GM23338 (cell line): ENCODE data around the gene EDN2. TPM values are rescaled to one million over a fixed set of nuclear protein-coding genes. Genes with fewer than 3 reads are reported as not detected.

Experiments used
- ATAC-seq: fragments of 200-7000 bp; cut with Tn5 transposase; 3 replicates; pipeline ENCODE4 v1.9.1; 2020
- DNase-seq: peaks from one replicate; pipeline ENCODE4 v3.0.0-alpha.2; 2015; ENCODE audit warnings: low spot score
- H2AFZ ChIP-seq: fragments of 200-600 bp; sonication (generic); 2 replicates; pipeline ENCODE4 v1.8.0; 2016; ENCODE audit warnings: antibody characterized with exemption, mild to moderate bottlenecking, moderate library complexity
- H3F3A ChIP-seq: fragments of 200-600 bp; sonication (generic); replicated peaks from 2 replicates; pipeline ENCODE4 v1.8.0; 2017; ENCODE audit warnings: antibody characterized with exemption, mixed run types, low read depth
- H3K27ac ChIP-seq: fragments of 200-600 bp; sonication (generic); 2 replicates; pipeline ENCODE4 v1.6.1; 2016; ENCODE audit warnings: low read depth
- H3K27me3 ChIP-seq: fragments of 200-600 bp; sonication (generic); 2 replicates; pipeline ENCODE4 v1.8.0; 2016; ENCODE audit warnings: mild to moderate bottlenecking, mixed run types, moderate library complexity; ENCODE audit not compliant: insufficient read depth
- H3K36me3 ChIP-seq: fragments of 200-600 bp; sonication (generic); 2 replicates; pipeline ENCODE4 v1.8.0; 2016; ENCODE audit warnings: mild to moderate bottlenecking; ENCODE audit not compliant: insufficient read depth
- H3K4me1 ChIP-seq: fragments of 200-600 bp; sonication (generic); 2 replicates; pipeline ENCODE4 v1.8.0; 2016; ENCODE audit warnings: mild to moderate bottlenecking, moderate library complexity; ENCODE audit not compliant: insufficient read depth
- H3K4me2 ChIP-seq: fragments of 200-600 bp; sonication (generic); 2 replicates; pipeline ENCODE4 v1.7.1; 2017; ENCODE audit warnings: mixed run types
- H3K4me3 ChIP-seq: fragments of 200-600 bp; sonication (generic); 2 replicates; pipeline ENCODE4 v1.6.1; 2016; ENCODE audit warnings: mixed run types
- H3K79me2 ChIP-seq: fragments of 200-600 bp; sonication (generic); replicated peaks from 2 replicates; pipeline ENCODE4 v1.8.0; 2017; ENCODE audit warnings: mild to moderate bottlenecking; ENCODE audit not compliant: insufficient read depth
- H3K9me2 ChIP-seq: fragments of 200-600 bp; sonication (generic); 2 replicates; pipeline ENCODE4 v1.8.0; 2017; ENCODE audit not compliant: insufficient read depth
- H4K20me1 ChIP-seq: fragments of 200-600 bp; sonication (generic); replicated peaks from 2 replicates; pipeline ENCODE4 v1.8.0; 2017; ENCODE audit warnings: mild to moderate bottlenecking; ENCODE audit not compliant: insufficient read depth
- H3K27ac Mint-ChIP-seq: 2 replicates; pipeline ENCODE4 v1.8.0; 2020; ENCODE audit warnings: inconsistent platforms, mild to moderate bottlenecking, moderate library complexity, mixed read lengths
- H3K27me3 Mint-ChIP-seq: 3 replicates; pipeline ENCODE4 v1.8.0; 2022; ENCODE audit warnings: low read depth, mild to moderate bottlenecking, moderate library complexity, mixed read lengths, inconsistent platforms; ENCODE audit not compliant: insufficient read depth, poor library complexity
- H3K36me3 Mint-ChIP-seq: 3 replicates; pipeline ENCODE4 v1.8.0; 2021; ENCODE audit warnings: low read depth, mild to moderate bottlenecking, inconsistent platforms, moderate library complexity, mixed read lengths
- H3K4me1 Mint-ChIP-seq: 3 replicates; pipeline ENCODE4 v1.8.0; 2020; ENCODE audit warnings: mild to moderate bottlenecking, inconsistent platforms, mixed read lengths
- H3K4me3 Mint-ChIP-seq: 3 replicates; pipeline ENCODE4 v1.8.0; 2021; ENCODE audit warnings: moderate library complexity, mild to moderate bottlenecking, inconsistent platforms, mixed read lengths
- H3K9me3 Mint-ChIP-seq: 3 replicates; pipeline ENCODE4 v1.8.0; 2020; ENCODE audit warnings: moderate library complexity, mild to moderate bottlenecking, inconsistent platforms, mixed read lengths
- CREB1 ChIP-seq: fragments of 250-450 bp; sonication (Bioruptor Pico); IDR thresholded peaks from 2 replicates; pipeline ENCODE4 v1.5.0; 2020; ENCODE audit warnings: low read depth, mild to moderate bottlenecking, moderate library complexity
- CTCF ChIP-seq, 2 experiments: fragments of 200-600 bp in 1 of 2; sonication (generic) in 1 of 2; conservative IDR thresholded peaks; 2 replicates each; pipeline versions ENCODE4 v1.5.1 to v1.6.1; 2016 to 2017; ENCODE audit warnings: antibody characterized with exemption in 2 of 2, low read depth in 2 of 2, mild to moderate bottlenecking in 2 of 2, moderate library complexity in 1 of 2
- EZH2 ChIP-seq: fragments of 200-600 bp; sonication (generic); IDR thresholded peaks from one replicate; pipeline ENCODE4 v1.8.0; 2017; ENCODE audit warnings: antibody characterized with exemption, mild to moderate bottlenecking, low read depth; ENCODE audit not compliant: unreplicated experiment
- EZH2phosphoT487 ChIP-seq: fragments of 200-600 bp; sonication (generic); IDR thresholded peaks from one replicate; pipeline ENCODE4 v1.8.1; 2018; ENCODE audit warnings: antibody characterized with exemption; ENCODE audit not compliant: unreplicated experiment
- JUNB ChIP-seq: IDR thresholded peaks from one replicate; pipeline ENCODE4 v1.6.1; 2016; ENCODE audit warnings: antibody characterized with exemption; ENCODE audit not compliant: unreplicated experiment
- ZNF462 ChIP-seq: fragments of 250-450 bp; sonication (Bioruptor Pico); IDR thresholded peaks from 2 replicates; pipeline ENCODE4 v1.5.0; 2020; ENCODE audit warnings: mild to moderate bottlenecking, moderate library complexity
- polyA plus RNA-seq: library from polyadenylated mRNA; unstranded; fragments of >200 nt; fragmentation: Nextera tagmentation; extraction: Ambion mirVana; gene quantifications from 2 replicates; pipeline ENCODE4 v1.2.1, GENCODE V29; 2016
- total RNA-seq: library from RNA; depleted of rRNA; stranded (reverse); fragments of >200 nt; shearing (Covaris generic); gene quantifications from 2 replicates; pipeline ENCODE4 v1.2.3, GENCODE V29; 2014
- TF ChIP-seq, protein P1 (sequence below): IDR thresholded peaks from 2 replicates; pipeline ENCODE4 v1.6.1; 2016; ENCODE audit warnings: antibody characterized with exemption

Gene EDN2
- total and polyA plus RNA-seq, 2 experiments from 2014 or later = not detected

DNA sequence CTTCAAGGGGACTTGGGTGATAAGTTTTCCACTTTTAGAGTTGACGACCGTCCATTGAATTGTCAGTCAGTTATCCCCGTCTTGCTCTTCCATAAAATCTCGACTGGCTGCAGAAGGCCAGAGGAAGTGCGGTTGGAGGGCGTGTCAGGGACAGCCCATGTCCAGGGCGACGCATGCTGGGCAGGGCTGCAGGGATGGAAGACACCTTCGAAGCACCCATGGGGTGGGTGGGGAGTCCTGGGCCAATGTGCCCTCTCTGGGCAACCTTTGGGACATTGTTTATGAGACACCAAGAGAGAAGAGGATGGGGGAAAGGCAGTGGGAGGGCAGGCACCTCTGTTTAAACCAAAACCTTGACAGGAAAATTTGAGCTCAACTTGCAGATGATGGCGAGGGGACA lies 38.6 kb upstream of the EDN2 start:
- Mint-ChIP-seq H3K27ac (no peak overlapping the region), H3K4me1 (peaks cover 6% of the 10 kb centered on the region; the same call in 2 of the 3 replicates), H3K9me3 (peaks cover 7% of the 10 kb centered on the region; the same call in 2 of the 3 replicates), H3K36me3 (no peaks in the 10 kb centered on the region; the same call in 2 of the 3 replicates), H3K27me3 (peaks cover 19% of the 10 kb centered on the region), H3K4me3 (no peak overlapping the region)
- ATAC-seq (no peak), DNase-seq (no peak)
- peaks cover 7% of the 10 kb centered on the region; the same call in 1 of the 2 replicates for H3K9me2 ChIP-seq
- H2AFZ ChIP-seq = no peak overlapping the region
- no peak overlapping the region for H3K27ac ChIP-seq
- no peaks in the 10 kb centered on the region for H3K4me1 ChIP-seq
- H4K20me1 ChIP-seq = no peaks in the 10 kb centered on the region
- no peak overlapping the region for H3K4me2 ChIP-seq
- H3K36me3 ChIP-seq = no peaks in the 10 kb centered on the region
- no peaks in the 10 kb centered on the region for H3K79me2 ChIP-seq
- no peaks in the 10 kb centered on the region for H3K27me3 ChIP-seq
- H3K4me3 ChIP-seq = no peak overlapping the region
- TF ChIP-seq CREB1 (CRISPR knock-in tag) (no peak), EZH2 (no peak), CTCF (conservative IDR thresholded peaks at IDR 0.05; ENCODE audit: low read depth in 2 of 2) (no peak), JUNB (no peak), ZNF462 (CRISPR knock-in tag) (no peak), EZH2phosphoT487 (no peak)
- TF ChIP-seq, protein P1, sequence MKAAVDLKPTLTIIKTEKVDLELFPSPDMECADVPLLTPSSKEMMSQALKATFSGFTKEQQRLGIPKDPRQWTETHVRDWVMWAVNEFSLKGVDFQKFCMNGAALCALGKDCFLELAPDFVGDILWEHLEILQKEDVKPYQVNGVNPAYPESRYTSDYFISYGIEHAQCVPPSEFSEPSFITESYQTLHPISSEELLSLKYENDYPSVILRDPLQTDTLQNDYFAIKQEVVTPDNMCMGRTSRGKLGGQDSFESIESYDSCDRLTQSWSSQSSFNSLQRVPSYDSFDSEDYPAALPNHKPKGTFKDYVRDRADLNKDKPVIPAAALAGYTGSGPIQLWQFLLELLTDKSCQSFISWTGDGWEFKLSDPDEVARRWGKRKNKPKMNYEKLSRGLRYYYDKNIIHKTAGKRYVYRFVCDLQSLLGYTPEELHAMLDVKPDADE = no peak
- H3F3A ChIP-seq = no peaks in the 10 kb centered on the region
